D341Med (cell line): ENCODE measurements around the gene UQCRQ.

Experiments
- DNase-seq: peaks from one replicate; pipeline ENCODE4 v3.0.0; 2012; ENCODE audit warnings: low spot score

The UQCRQ gene

DNA sequence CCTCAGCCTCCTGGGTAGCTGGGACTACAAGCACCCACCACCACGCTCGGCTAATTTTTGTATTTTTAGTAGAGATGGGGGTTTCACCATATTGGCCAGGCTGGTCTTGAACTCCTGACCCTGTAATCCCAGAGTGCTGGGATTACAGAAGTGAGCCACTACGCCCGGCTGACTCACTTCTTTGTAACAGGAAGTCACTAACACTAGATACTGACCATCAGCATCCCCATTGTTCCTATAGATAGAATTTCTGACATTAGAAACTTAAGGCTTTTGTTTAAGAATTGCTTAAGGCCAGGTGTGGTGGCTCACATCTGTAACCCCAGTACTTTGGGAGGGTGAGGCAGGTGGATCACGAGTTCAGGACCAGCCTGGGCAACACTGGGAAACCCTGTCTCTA, 49.2 kb downstream of the UQCRQ start:
- no peak for DNase-seq

DNA sequence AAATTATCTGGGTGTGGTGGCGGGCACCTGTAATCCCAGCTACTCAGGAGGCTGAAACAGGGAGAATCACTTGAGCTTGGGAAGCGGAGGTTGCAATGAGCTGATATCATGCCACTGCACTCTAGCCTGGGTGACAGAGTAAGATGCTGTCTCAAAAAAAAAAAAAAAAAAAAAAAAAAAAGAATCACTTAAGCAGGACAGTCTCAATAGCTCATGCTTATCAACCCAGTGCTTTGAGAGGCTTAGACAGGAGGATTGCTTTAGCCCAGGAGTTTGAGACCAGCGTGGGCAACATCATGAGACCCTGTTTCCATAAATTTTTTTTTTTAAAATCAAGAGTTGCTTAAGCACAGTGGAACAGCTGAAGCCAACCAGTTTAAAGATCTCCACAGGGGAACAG, 49.6 kb downstream of the UQCRQ start:
- DNase-seq, result no peak
